Measurements from ENCODE around the gene CD93.

CD93 gene

GRCh38 chr20:23035731-23036130 is 50.4 kb downstream of the CD93 start:
- no peak for DNase-seq (ENCODE audit: low read depth in 2 of 2)

GRCh38 chr20:23034721-23035671 is 51.1 kb downstream of the CD93 start, which contains the start of gene SSTR4:
Gene SSTR4, plus strand, starts transcription at chr20:23035312. Its CDS starts 172 bp downstream, at chr20:23035484.
- DNase-seq (ENCODE audit: low read depth in 2 of 2): no peak

GRCh38 chr20:23033918-23034317 is 52.2 kb downstream of the CD93 start:
- no peak for DNase-seq (ENCODE audit: low read depth in 2 of 2)

- no peak for DNase-seq (ENCODE audit: low read depth in 2 of 2)
Measured at GRCh38 chr20:23032750-23033078, 53.4 kb downstream of the CD93 start.

- DNase-seq (ENCODE audit: low read depth in 2 of 2): no peak
Measured at GRCh38 chr20:23032056-23032749, 53.9 kb downstream of the CD93 start.

- no peak for DNase-seq (ENCODE audit: low read depth in 2 of 2)
Measured at GRCh38 chr20:23031346-23031745, 54.8 kb downstream of the CD93 start.

Measured in stimulated activated CD4-positive, alpha-beta T cell treated with anti-CD3 and anti-CD28 coated beads, Interleukin-1b, Interleukin-23, amount 100 ng/mL, for 4 hours (primary cell).